ENCODE data around the gene RNF113B.

RNF113B gene

GRCh38 chr13:98182589-98182988 lies 5.5 kb upstream of the RNF113B start:
- no peak for TF ChIP-seq CTCF (IDR thresholded peaks at IDR 0.05; ENCODE audit: extremely low read depth, insufficient read depth, missing control alignments)
- DNase-seq (ENCODE audit: low spot score) = no peak
- in situ Hi-C loops (cut with MboI; ENCODE audit: low pct_unique_long_range_greater_than_20kb, low sequenced_read_pairs, unreplicated experiment) = no loop called here

- no peak for DNase-seq (ENCODE audit: low spot score)
- no peak for TF ChIP-seq CTCF (IDR thresholded peaks at IDR 0.05; ENCODE audit: extremely low read depth, insufficient read depth, missing control alignments)
- in situ Hi-C loops (cut with MboI; ENCODE audit: low pct_unique_long_range_greater_than_20kb, low sequenced_read_pairs, unreplicated experiment) = no loop called here
Observed at GRCh38 chr13:98182153-98182552, 5.1 kb upstream of the RNF113B start.

- in situ Hi-C loops (cut with MboI; ENCODE audit: low pct_unique_long_range_greater_than_20kb, low sequenced_read_pairs, unreplicated experiment) = no loop called here
Observed at GRCh38 chr13:98181111-98181815, 4.2 kb upstream of the RNF113B start.

GRCh38 chr13:98180092-98180491 lies 3.0 kb upstream of the RNF113B start:
- DNase-seq (ENCODE audit: low spot score) = no peak
- in situ Hi-C loops (cut with MboI; ENCODE audit: low pct_unique_long_range_greater_than_20kb, low sequenced_read_pairs, unreplicated experiment) = no loop called here
- TF ChIP-seq CTCF (IDR thresholded peaks at IDR 0.05; ENCODE audit: extremely low read depth, insufficient read depth, missing control alignments) = no peak

More at GRCh38 chr13:98181111-98181815, 4.2 kb upstream of the RNF113B start:
- no peak for TF ChIP-seq CTCF (IDR thresholded peaks at IDR 0.05; ENCODE audit: extremely low read depth, insufficient read depth, missing control alignments)
- no peak for DNase-seq (ENCODE audit: low spot score)

GRCh38 chr13:98175823-98176222 lies 1.2 kb downstream of the RNF113B start:
- in situ Hi-C loops (cut with MboI; ENCODE audit: low pct_unique_long_range_greater_than_20kb, low sequenced_read_pairs, unreplicated experiment) = no loop called here
- no peak for TF ChIP-seq CTCF (IDR thresholded peaks at IDR 0.05; ENCODE audit: extremely low read depth, insufficient read depth, missing control alignments)
- DNase-seq (ENCODE audit: low spot score) = no peak

- TF ChIP-seq CTCF (IDR thresholded peaks at IDR 0.05; ENCODE audit: extremely low read depth, insufficient read depth, missing control alignments) = no peak
- DNase-seq (ENCODE audit: low spot score) = no peak
- in situ Hi-C loops (cut with MboI; ENCODE audit: low pct_unique_long_range_greater_than_20kb, low sequenced_read_pairs, unreplicated experiment) = no loop called here
Observed at GRCh38 chr13:98175043-98175442, 2.0 kb downstream of the RNF113B start.
